ENCODE measurements around the gene RIMBP2.

RIMBP2 gene

GRCh38 chr12:130737731-130738130 lies 21.6 kb upstream of the RIMBP2 start:
- no peaks in the 10 kb centered on the region for H3K4me1 ChIP-seq (ENCODE audit: control insufficient read depth, insufficient read depth, low read length)
- POLR2A ChIA-PET: no interaction called here
- no peaks in the 10 kb centered on the region for H3K36me3 ChIP-seq (ENCODE audit: control insufficient read depth in 2 of 2, insufficient read depth in 1 of 2, low read length in 2 of 2)
- no peaks in the 10 kb centered on the region; the same call in 1 of the 2 replicates for H3K9me3 ChIP-seq (ENCODE audit: control insufficient read depth, insufficient read depth, low read depth, low read length)
- no peak overlapping the region for H3K4me3 ChIP-seq (ENCODE audit: low read depth, low read length)
- no peak overlapping the region for H3K27ac ChIP-seq (ENCODE audit: extremely low read depth, low read depth, low read length)
- CTCF ChIA-PET: interaction anchor here (0.7 to 0.9 kb wide), 2 partner anchors 11 to 31 kb away, joined by 3 to 8 read pairs; no protein-coding TSS in a partner anchor
- TF ChIP-seq ZFP37 (tag by site-specific recombination; IDR thresholded peaks at IDR 0.05): no peak
- no peak for TF ChIP-seq ZNF658 (tag by site-specific recombination; IDR thresholded peaks at IDR 0.05)
- no peak for TF ChIP-seq ZNF132 (tag by site-specific recombination; IDR thresholded peaks at IDR 0.05; ENCODE audit: borderline replicate concordance)
- TF ChIP-seq ZNF266 (tag by site-specific recombination; IDR thresholded peaks at IDR 0.05; ENCODE audit: low read depth): no peak
- TF ChIP-seq ZFP41 (tag by site-specific recombination; IDR thresholded peaks at IDR 0.05; ENCODE audit: borderline replicate concordance): no peak
- no peak for TF ChIP-seq ZNF24 (tag by site-specific recombination; IDR thresholded peaks at IDR 0.05)
- no peak for TF ChIP-seq GLIS1 (tag by site-specific recombination; IDR thresholded peaks at IDR 0.05)

- Histone ChIP-seq H3K4me3 (ENCODE audit: low read depth, low read length) (no peak overlapping the region), H3K36me3 (ENCODE audit: control insufficient read depth in 2 of 2, insufficient read depth in 1 of 2, low read length in 2 of 2) (no peaks in the 10 kb centered on the region), H3K4me1 (ENCODE audit: control insufficient read depth, insufficient read depth, low read length) (no peaks in the 10 kb centered on the region), H3K27ac (ENCODE audit: extremely low read depth, low read depth, low read length) (no peak overlapping the region), H3K9me3 (ENCODE audit: control insufficient read depth, insufficient read depth, low read depth, low read length) (no peaks in the 10 kb centered on the region)
- POLR2A ChIA-PET: no interaction called here
- CTCF ChIA-PET: no interaction called here
- TF ChIP-seq ZNF223 (tag by site-specific recombination; IDR thresholded peaks at IDR 0.05) (no peak), ZNF555 (tag by site-specific recombination; conservative IDR thresholded peaks at IDR 0.05) (no peak), ZBTB20 (tag by site-specific recombination; IDR thresholded peaks at IDR 0.05) (no peak), OVOL3 (tag by site-specific recombination; IDR thresholded peaks at IDR 0.05) (no peak), ZSCAN5A (tag by site-specific recombination; IDR thresholded peaks at IDR 0.05) (no peak), SCRT1 (tag by site-specific recombination; IDR thresholded peaks at IDR 0.05; ENCODE audit: borderline replicate concordance) (no peak), PRDM10 (tag by site-specific recombination; IDR thresholded peaks at IDR 0.05) (no peak), ZNF16 (tag by site-specific recombination; IDR thresholded peaks at IDR 0.05; ENCODE audit: low read depth) (no peak), ZNF221 (tag by site-specific recombination; IDR thresholded peaks at IDR 0.05; ENCODE audit: borderline replicate concordance) (no peak), ZNF596 (tag by site-specific recombination; IDR thresholded peaks at IDR 0.05) (no peak), PRDM1 (tag by site-specific recombination; IDR thresholded peaks at IDR 0.05) (no peak)
Measured at GRCh38 chr12:130729344-130729743, 13.2 kb upstream of the RIMBP2 start.

Data from HEK293 (cell line).